GM10266 (cell line): ENCODE data around the gene THAP10.
"Not testable (repeated sequence)": the region's sequence is repeated elsewhere in the genome, so short reads cannot be mapped to it uniquely, and the experiment has no call there.

Experiments used
- DNase-seq: peaks from one replicate; pipeline ENCODE4 v3.0.0; 2012; ENCODE audit errors: extremely low spot score
- TF ChIP-seq, protein P1 (sequence below): IDR thresholded peaks from 2 replicates; pipeline ENCODE4 v1.5.1; 2012; ENCODE audit warnings: mild to moderate bottlenecking, low read depth; ENCODE audit not compliant: control insufficient read depth, insufficient read depth; ENCODE audit errors: missing control alignments

The THAP10 gene

DNA sequence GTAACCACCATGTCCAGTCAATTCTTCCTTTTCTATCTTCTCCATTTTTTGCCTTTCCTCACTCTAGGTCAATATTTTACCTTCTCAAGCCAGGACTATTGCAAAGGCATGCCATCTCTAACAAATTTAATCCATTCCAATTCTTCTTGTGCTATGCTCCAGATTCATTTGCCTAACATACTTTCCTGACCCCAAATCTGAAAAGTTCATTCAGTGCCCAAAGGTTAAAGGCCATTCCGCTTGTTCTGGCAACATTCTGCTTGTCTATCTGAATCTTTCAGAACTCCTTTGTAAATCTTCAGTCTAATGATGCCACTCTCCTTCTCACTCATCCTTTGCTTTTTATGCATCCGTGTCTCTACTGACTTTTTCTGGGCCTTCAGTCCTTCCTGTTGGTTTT lies 15.6 kb downstream of the THAP10 start:
- no peak for DNase-seq
- TF ChIP-seq, protein P1, sequence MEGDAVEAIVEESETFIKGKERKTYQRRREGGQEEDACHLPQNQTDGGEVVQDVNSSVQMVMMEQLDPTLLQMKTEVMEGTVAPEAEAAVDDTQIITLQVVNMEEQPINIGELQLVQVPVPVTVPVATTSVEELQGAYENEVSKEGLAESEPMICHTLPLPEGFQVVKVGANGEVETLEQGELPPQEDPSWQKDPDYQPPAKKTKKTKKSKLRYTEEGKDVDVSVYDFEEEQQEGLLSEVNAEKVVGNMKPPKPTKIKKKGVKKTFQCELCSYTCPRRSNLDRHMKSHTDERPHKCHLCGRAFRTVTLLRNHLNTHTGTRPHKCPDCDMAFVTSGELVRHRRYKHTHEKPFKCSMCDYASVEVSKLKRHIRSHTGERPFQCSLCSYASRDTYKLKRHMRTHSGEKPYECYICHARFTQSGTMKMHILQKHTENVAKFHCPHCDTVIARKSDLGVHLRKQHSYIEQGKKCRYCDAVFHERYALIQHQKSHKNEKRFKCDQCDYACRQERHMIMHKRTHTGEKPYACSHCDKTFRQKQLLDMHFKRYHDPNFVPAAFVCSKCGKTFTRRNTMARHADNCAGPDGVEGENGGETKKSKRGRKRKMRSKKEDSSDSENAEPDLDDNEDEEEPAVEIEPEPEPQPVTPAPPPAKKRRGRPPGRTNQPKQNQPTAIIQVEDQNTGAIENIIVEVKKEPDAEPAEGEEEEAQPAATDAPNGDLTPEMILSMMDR: no peak

DNA sequence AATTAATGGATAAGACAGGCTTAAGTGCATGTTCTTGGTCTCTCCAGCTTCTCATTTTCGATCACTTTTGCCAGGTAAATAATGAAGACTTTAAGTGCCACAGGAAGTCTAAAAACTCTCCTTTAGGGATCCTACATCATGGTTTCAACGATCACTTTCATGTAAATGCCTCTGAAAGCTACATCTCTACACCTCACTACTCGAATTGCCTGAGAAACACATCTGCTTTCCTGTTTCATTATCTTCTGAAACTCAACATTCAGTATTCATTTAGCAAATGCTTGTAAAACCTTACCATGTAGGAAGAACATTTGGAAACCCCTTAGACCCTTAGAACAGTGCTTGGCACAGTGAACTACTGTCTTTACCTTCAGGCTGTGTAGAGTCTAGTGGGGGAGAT lies 16.2 kb downstream of the THAP10 start:
- DNase-seq: no peak
- TF ChIP-seq, protein P1: no peak

- peak; percentile 48 for DNase-seq
- TF ChIP-seq, protein P1: peak; percentile 43
Observed at GRCh38 chr15:70875001-70875782, 17.0 kb downstream of the THAP10 start.

DNA sequence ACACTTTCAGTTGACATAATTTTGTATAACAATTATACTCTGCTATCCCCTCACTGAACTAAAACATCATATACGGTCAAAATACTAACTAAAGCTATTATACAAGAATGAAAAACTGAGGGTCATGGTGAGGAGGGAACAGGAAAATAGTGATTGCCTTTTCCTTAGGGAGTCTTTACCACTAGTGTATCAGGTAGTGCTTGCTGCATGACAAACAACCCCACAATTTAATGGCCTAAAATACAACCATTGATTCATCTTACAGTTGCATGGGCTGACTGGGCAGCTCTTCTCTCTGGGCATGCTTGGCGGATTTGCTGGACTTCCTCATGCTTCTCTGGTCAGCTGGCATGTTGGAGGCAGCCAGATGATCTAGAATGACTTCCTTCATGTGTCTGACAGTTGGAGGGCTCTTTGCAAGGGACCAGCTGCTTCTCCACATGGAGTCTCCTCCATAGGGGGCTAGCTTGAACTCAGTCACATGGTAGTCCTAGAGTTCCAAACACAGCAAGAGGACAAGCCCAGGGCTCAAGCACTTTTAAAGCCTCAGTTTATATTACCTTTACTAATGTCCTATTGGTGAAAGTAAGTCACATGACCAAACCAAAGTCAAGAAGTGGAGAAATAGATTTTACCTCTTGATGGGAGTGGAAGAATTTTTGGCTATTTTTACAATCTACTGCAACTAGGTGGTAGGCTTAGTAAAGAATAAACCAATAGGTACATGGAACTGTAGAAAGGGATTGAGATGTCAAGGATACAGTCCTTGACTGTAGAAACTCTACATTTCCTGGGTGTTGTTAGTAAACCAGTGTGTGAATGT lies 18.8 kb downstream of the THAP10 start:
- TF ChIP-seq, protein P1: no peak
- no peak for DNase-seq

DNA sequence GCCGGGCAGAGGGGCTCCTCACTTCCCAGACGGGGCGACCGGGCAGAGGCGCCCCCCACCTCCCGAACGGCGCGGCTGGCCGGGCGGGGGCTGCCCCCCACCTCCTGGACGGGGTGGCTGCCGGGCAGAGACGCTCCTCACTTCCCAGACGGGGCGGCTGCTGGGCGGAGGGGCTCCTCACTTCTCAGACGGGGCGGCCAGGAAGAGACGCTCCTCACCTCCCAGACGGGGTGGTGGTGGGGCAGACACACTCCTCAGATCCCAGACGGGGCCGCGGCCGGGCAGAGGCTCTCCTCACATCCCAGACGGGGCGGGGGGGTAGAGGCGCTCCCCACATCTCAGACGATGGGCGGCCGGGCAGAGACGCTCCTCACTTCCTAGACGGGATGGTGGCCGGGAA lies 20.7 kb downstream of the THAP10 start:
- DNase-seq: not testable (repeated sequence)

DNA sequence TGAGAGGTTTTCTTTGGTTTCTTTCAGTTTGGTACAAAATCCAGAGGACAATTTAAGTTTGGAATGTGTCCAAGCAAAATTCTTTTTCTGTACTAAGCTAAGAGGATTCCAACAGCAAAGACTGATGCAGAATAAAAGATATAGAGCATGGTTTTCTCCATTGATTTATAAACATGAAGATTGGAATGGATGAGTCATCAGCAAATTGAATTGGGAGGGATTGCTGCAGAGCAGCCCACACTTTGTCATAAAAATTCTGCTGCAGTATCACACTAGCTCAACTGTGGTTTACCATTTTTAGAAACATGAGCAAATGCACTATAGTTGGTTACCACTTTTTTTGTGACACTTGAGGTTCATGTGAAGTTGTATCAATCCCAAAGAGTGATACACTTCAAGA lies 22.2 kb downstream of the THAP10 start:
- peak; percentile 61 for DNase-seq
- TF ChIP-seq, protein P1: no peak

GRCh38 chr15:70869346-70869745 lies 22.9 kb downstream of the THAP10 start:
- TF ChIP-seq, protein P1: no peak
- DNase-seq: no peak
